ENCODE measurements around the gene ARL4D.
"Not testable (repeated sequence)": the region's sequence is repeated elsewhere in the genome, so short reads cannot be mapped to it uniquely, and the experiment has no call there.

ARL4D gene

DNA sequence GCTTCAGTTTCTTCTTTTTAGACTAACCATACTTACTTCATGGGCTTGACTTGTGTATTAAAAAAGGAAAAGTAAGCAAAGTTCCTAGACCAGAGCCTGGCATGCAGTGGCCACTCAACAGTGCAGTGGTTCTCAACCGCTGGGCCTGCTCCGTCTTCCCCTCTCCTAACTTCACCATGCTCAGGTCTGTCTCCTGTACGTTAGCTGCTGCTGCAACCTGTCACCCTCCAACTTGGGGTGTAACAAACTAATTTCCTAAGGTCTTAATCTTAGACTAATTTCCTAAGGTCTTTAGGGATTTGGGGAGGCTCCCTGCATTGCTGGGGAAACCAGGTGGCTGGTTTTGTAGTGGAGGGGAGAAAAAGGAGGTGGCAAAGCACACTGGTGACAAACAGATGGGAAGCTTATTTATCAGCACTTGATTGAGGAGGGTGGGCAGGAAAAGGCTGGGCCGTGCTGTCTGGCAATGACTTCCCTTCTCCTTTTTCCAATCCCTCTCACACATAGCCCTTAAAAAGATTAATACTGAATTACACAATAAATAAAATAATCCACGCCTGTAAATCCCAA is 2.2 kb upstream of the ARL4D start:
- no peak for DNase-seq

DNA sequence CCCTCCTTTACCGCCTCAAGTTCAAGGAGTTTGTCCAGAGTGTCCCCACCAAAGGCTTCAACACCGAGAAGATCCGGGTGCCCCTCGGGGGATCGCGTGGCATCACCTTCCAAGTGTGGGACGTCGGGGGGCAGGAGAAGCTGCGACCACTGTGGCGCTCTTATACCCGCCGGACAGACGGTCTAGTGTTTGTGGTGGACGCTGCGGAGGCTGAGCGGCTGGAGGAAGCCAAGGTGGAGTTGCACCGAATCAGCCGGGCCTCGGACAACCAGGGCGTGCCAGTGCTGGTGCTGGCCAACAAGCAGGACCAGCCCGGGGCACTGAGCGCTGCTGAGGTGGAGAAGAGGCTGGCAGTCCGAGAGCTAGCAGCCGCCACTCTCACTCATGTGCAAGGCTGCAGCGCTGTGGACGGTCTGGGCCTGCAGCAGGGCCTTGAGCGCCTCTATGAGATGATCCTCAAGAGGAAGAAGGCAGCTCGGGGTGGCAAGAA is 1.1 kb downstream of the ARL4D start:
- no peak for DNase-seq

DNA sequence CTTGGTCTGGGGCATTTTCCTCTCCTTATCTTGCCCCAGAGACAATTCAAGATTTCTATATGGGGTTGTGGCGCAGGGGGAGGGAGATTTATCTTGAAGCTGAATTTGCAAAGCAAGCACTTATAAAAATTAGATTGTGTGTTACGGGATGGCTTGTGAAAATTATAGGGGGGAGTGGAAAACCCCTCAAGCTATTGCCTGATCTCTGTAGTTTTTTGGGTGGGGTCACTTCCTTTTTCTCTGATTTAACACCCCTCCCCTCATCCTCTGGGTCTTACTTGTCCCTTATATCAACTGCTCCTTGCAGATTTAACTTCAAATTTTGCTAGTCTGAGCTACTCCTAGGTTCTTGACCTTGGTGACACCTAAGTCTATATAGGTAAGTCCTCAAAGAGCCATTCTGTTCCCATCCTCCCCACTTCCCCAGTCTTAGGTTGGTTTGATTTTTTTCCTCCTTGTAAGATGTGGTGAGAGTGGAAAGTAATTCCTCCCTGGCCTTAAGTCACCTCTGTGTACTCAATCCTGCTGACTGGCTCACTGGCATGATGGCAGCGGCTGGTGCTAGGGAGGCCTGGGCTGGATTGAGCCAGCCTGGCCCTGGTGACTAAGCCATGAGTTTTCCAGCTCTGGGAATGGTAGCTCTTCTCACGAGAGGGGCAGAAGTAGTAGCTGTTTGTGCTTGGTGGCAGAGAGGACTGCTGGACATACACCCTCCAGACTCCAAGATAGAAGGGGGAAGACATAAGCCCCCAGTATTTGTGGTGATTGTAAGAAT is 2.3 kb downstream of the ARL4D start:
- DNase-seq = no peak

DNA sequence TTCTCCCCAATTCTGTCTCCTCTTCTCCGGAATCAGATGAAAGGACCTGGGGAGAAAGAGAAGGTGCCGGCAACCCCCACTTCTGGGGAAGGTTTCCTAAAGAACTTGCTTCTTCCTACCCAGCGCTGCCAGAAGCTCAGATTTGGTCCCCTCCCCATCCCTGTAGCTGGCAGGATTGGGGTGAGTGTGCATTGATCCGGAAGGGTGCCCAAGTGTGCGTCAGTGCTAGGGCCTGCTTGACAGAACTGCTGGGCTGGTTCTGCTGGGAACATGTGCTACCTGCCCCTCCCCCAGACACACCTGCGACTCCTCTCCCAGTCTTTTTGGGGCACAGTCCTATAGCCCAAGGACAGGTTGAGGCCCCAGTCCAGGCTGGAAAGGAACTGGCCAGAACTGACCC is 3.3 kb downstream of the ARL4D start:
- DNase-seq = no peak

DNA sequence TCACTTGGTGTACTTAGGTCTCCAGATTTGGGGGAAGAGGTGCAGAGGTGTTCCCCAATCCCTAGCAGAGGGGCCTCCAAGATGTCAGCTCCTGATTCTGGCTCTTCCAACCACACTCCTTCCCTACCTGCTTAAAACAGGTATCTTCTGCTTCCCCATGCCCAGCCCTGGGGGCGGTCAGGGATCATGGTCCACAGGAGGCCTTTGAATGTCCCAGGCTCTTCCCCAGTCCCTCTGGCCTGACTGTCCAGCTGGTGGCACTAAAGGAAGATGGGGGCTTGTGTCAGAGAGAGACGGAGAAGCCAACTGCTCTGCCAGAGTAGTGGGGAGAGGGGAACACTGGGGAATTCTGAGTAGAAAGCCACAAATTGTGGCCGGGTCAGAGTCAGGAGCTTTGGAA is 3.8 kb downstream of the ARL4D start:
- DNase-seq = no peak

DNA sequence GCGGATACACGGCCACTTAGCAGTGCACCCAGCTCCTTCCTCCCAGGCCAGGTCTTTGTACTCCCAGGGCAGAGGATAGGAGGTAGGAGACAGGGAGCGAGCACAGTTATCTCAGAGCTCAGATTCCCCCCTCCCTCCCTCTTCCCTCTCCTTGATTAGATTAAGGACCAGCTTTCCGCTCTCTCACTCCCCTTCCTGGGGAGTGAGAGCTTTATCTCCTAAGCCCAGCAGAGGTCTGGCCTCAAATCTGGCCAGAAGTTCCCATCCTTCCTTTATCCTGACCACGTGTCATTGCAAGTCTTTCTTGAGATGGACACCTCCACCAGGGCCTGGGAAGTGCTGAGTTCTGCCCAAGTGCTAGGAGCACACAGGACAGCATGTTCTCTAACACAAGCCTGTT is 5.1 kb downstream of the ARL4D start:
- DNase-seq = no peak

DNA sequence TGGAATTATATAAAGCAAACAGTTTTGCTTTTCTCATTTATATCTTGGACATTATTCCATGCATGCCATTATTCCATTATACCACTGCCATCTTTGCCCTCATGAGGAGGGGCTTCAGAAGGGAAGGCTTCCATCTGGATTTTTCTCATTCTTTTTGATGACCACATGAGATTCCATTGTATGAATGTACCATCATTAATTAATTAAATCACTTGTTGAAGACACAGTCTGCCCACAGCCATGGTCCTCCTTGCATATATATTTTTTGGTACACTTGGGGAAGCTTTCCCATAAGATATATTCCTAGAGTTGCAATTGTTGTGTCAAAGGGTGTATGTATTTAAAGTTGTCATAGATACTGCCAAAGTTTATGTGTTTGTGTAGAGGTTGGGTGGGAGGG is 7.1 kb downstream of the ARL4D start:
- DNase-seq = no peak

DNA sequence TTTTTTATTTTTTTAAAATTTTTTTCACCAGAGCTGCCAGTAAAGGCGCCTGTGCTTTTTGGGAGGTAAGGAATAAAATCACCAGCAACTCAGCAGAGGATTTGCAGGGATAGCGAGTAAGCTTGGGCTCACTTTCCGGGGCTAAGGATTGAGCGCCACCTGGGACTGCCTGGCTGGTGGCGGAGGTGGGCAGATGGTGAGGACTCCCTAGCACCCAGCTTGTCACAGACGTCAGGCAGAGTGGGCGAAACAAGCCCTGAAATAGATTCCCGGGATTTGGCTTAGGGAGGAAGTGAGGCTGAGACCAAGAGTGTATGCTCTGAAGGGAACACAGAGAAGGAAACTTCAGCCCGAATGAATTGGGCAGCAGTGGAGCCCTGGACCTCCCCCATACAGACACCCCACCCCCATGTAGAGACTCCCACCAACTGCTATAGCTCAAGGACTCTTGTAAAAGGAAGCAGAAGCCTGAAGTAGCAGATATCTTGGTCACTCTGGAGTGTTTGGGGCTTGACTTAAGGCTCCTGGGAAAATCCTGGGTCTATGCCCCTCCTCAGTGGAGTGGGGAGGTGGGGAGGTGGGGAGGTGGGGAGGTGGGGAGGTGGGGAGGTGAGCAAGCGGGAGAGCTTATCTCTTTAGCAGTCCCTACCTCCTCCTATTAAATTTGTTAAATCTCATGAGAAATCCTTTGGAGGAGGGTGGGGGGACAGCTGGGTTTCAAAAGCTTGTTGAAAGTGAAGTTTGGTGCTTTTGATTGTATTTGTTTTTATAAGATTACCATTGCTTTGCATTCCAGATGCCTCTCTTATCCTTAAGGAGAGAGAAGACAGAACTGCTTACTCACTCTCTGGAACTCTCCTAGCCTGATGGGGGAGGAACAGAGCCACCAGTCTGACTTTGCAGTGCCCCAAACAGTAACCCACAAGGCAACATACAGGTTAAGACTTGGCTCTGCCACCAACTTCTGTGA is 8.2 kb downstream of the ARL4D start:
- no peak for DNase-seq

DNA sequence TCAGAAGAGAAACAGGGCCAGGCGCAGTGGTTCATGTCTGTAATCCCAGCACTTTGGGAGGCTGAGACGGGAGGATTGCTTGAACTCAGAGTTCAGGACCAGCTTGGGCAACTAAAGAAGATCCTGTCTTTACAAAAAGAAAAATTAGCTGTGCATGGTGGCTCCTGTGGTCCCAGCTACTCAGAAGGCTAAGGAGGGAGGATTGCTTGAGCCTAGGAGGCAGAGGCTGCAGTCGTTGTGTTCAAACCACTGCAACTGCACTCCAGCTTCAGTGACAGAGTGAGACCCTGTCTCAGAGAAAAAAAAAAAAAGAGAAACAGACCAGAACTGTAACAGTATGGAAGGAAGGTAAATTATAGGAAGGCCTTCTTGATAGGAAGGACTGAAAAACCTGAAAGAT is 10.3 kb downstream of the ARL4D start:
- no peak for DNase-seq

DNA sequence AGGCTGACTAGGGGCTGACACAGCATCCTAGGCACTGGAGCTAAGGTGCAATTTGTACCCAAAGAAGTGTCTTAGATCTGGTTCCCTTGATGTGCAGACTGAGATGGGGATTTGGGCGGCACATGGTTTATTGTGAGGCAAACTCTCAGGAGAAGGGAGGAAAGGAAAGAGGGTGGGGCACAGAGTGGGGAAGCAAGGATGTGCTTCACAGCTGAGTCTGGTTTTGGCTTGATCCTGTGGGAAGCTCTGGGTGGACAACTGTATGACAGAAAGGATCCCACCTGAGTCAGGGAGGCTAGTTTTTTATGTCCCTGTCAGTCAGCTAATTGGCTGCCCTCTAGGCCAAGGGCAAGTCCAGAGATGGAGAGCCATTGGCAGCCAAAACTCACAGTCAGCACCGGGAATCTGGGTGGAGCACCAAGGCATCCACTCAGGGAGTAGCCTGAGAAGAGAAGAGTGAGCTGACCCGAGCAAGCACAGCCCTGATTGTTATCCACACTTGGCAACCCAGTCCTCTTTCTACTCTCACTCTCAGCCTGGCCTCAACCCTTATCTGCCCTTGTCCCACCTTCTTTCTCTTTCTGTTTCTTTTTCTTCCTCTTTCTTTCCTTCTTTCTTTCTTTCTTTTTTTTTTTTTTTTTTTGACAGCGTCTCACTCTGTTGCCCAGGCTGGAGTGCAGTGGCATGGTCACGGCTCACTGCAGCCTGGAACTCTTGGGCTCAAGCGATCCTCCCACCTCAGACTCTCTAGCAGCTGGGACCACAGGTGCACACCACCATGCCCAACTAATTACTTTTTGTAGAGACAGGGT is 12.0 kb downstream of the ARL4D start:
- DNase-seq = no peak

DNA sequence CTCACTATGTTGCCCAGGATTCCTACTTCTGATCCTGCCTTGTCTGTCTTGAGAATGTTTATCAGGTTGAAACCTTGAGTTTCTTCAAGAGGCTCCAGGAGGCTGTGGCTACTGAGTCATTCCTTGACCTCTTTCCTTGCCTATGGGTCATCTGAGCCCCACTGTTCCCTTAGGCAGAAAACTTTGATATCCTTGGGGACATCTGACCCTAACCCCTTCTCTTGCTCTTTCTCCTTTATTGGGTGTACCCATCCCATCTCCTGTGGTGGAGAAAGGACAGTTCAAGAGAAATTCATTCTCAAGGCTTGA is 12.5 kb downstream of the ARL4D start:
- no peak for DNase-seq

DNA sequence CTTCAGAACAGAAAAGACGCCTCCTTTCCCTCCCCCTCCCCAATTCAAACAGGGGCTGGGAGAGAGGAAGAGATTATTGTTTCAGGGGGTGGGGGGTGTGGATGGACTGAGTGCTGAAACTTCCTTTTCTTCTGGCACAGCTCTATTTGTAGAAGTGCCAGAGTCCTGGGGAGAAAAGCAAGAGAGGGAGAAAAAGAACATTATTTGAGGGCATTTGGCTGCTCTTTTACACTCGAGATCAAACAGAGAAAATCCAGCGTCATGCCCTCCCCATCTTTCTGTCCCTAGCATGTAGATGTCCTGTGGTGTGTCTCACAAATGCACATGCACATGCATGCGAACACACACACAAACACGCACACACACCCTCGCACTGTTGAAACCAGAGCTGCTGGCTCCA is 13.0 kb downstream of the ARL4D start:
- no peak for DNase-seq

DNA sequence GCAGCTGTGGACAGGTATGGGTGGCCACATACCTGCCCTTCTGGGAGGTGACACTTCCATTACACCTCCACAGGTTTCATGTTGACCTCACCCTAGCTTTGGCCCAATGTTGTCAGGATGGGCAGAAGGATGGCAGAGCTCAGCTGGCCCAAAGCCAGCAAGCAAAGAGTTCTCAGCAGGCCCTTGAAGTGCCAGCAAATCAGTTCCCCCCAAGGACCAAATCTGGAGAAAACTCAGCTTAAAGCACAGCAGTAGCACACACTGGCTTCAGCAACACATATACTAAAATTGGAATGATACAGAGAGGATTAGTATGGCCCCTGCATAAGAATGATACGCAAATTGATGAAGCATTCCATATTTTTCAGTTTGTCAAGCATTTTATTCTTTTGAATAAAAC is 13.4 kb downstream of the ARL4D start:
- no peak for DNase-seq

DNA sequence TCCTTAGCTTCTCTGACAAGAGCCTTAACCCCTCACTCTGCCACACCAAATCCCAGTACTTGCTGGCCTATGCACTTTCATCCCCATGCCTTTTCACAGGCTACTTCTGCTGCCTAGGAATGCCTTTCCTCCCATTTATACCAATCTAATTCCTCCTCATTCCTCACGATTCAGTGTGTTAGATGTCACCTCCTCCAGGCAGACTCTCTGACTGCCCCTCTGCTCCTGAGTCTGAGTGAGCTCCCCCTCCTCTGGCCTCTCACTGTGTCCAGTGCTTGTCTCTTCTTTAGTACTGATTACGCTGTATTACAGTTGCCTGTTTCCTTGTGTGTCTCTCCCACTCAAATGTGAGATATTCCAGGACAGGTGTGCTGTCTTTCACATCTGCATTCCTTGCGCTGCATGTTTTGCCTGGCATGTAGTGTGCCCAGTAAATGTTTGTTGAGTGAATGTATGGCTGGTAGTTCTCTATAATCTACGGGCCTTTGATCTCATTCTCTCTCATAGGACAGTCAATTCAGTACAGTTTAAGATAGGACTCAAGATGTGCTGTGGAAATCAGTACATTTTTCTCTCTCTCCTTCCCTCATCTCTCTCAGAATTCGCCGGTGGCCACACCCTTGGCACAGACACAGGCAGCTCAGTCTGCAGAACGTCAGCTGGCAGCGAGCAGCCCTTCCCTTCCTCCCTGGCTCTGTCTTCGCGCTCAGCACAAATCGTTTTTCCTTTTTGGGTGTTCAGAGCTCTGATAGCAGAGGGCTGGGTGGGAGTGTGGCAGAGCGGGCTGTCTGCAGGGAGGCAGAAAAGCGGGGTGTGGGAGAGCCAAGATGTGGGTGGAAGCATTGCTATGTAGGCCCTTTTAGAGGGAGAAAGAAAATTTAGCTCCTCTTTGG is 18.5 kb downstream of the ARL4D start:
- DNase-seq = no peak

DNA sequence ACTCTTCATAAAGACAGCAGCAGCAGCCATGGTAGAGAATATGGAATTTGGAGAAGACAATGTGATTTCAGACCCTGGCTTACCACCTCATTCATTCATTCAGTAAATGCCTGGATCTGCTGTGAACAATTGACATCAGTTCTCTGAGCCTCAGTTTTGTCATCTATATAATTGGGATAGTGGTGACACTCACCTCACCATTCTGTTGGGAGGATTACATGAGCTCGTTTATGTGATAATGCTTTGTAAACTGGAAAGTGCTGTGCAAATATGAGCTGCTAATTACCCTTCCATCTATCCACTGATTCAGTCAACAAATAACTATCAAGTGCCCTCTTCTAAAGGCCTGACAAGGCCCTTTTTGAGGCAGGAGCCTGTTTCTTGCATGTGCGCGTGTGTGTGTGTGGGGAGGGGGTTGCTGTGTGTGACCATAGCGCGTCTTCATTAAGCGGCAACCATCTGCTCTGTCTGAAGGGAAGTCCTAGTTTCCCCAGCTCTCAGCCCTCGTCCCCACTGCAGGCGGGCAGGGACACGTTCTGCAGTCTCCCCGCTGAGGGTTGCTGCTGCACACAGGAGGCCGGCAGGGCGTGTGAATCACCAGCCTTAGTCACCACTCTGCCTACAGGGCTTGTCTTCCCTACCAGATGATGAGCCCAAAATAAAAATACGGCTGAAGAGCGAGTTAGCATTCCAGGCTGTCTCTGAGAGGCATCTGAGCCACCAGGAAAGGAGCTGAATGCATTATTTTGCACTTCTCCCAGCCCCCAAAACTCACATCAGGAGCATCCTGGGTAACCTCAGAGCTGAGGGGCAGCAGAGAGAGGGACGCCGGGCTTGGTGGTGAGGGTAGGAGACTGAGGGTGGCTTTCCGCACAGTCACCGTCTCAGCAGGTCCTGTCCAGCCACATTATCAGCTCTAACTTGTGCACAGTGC is 19.9 kb downstream of the ARL4D start:
- peak; percentile 75 for DNase-seq

DNA sequence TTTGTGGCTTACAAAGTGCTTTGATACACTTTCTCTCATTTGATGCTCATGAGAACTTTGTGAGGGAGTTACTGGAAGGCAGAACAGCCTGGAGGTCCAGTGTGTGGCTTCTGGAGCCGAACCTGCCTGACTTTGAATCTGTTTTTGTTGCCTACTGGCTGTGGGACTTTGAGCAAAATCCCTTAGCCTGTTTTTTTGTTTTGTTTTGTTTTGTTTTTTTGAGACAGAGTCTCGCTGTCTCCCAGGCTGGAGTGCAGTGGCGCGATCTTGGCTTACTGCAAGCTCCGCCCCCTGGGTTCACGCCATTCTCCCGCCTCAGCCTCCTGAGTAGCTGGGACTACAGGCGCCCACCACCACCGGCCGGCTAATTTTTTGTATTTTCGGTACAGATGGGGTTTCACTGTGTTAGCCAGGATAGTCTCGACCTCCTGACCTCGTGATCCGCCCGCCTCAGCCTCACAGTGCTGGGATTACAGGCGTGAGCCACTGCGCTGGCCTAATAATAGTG is 20.6 kb downstream of the ARL4D start:
- DNase-seq = not testable (repeated sequence)

DNA sequence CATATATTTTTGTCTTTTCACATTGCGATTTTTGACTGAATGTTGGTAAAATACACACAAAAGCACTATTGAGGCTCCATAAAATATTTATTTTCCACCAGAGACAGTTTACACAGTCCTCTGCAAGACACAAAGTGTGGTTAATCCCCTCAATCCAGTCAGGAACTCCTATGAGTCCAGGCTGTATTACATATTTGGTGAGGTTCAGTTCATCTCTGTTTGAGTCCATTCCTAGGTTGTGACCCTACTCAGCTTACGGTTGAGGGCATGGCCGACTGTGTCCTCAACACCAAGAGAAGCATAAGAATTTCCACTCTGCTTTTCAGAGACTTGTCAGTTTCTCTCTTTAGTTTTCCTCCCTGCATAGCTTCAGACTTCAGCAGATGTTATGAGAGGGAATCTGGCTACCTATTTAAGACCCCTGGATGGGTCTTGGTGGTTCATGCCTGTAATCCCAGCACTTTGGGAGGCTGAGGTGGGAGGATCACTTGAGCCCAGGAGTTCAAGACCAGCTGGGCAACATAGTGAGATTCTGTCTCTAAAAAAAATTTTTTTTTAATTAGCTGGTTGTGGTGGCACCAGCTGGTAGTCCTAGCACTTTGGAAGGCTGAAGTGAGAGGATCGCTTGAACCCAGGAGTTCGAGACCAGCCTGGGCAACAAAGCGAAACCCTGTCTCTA is 25.1 kb downstream of the ARL4D start:
- DNase-seq = no peak

DNA sequence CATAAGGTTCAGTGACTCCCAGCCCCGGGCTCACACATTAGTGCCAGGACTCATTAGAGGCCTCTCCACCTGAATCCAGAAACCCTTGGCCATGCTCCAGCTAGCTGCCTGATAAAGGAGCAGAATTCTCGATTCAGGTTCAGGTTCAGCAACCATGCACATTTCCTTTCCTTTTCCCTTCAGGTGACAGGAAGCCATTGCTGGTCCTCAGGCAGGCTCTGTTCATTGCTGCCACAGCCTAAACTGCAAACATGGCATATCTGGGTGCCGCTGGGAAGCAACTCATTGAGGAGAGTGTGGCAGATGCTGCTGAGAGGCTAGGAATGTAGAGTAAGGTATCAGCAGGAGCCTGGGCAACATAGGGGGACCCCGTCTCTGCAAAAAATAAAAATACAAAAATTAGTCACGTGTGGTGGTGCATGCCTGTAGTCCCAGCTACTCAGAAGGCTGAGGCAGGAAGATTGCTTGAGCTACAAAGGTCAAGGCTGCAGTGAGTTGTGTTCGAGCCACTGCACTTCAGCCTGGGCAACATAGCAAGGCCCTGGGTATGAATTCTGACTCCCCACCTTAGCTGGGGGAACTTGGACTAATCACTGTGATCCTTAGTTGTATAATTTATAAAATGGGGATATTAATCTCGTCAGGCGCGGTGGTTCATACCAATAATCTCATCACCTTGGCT is 28.7 kb downstream of the ARL4D start:
- DNase-seq = no peak

DNA sequence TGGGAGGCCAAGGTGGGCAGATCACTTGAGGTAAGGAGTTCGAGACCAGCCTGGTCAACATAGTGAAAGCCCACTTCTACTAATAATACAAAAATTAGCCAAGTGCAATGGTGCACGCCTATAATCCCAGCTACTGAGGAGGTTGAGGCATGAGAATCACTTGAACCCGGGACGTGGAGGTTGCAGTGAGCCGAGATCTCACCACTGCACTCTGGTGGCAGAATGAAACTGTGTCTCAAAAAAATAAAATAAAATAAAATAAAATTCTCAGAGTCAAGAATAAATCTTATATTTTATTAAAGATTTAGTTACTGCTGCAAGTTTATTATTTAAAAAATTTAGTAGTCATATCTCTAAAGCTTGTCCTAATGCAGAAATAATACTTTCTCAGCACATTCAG is 29.7 kb downstream of the ARL4D start:
- no peak for DNase-seq

Measured in NCI-H345 (cell line).